ENCODE measurements around the gene GRM5.
"Not testable (repeated sequence)": the region's sequence is repeated elsewhere in the genome, so short reads cannot be mapped to it uniquely, and the experiment has no call there.

GRM5 gene

GRCh38 chr11:88975441-88975840 is 90.3 kb downstream of the GRM5 start:
- DNase-seq (ENCODE audit: low read depth in 1 of 2, low spot score in 1 of 2): not testable (repeated sequence)

GRCh38 chr11:88972210-88972609 is 93.6 kb downstream of the GRM5 start:
- no peak for DNase-seq (ENCODE audit: low read depth in 1 of 2, low spot score in 1 of 2)

- DNase-seq (ENCODE audit: low read depth in 1 of 2, low spot score in 1 of 2): not testable (repeated sequence)
Measured at GRCh38 chr11:88961621-88962020, 104.2 kb downstream of the GRM5 start.

GRCh38 chr11:88959857-88960256 is 105.9 kb downstream of the GRM5 start:
- not testable (repeated sequence) for DNase-seq (ENCODE audit: low read depth in 1 of 2, low spot score in 1 of 2)

- DNase-seq (ENCODE audit: low read depth in 1 of 2, low spot score in 1 of 2): no peak
Measured at GRCh38 chr11:88950975-88951374, 114.8 kb downstream of the GRM5 start.

GRCh38 chr11:88948908-88949307 is 116.9 kb downstream of the GRM5 start:
- DNase-seq (ENCODE audit: low read depth in 1 of 2, low spot score in 1 of 2): not testable (repeated sequence)

GRCh38 chr11:88947843-88948572 is 117.8 kb downstream of the GRM5 start:
- DNase-seq (ENCODE audit: low read depth in 1 of 2, low spot score in 1 of 2): not testable (repeated sequence)

GRCh38 chr11:88929665-88930064 is 136.1 kb downstream of the GRM5 start:
- DNase-seq (ENCODE audit: low read depth in 1 of 2, low spot score in 1 of 2): not testable (repeated sequence)

- not testable (repeated sequence) for DNase-seq (ENCODE audit: low read depth in 1 of 2, low spot score in 1 of 2)
Measured at GRCh38 chr11:88917065-88917464, 148.7 kb downstream of the GRM5 start.

- no peak for DNase-seq (ENCODE audit: low read depth in 1 of 2, low spot score in 1 of 2)
Measured at GRCh38 chr11:88909500-88909899, 156.3 kb downstream of the GRM5 start.

GRCh38 chr11:88901436-88901835 is 164.3 kb downstream of the GRM5 start:
- not testable (repeated sequence) for DNase-seq (ENCODE audit: low read depth in 1 of 2, low spot score in 1 of 2)

GRCh38 chr11:88888855-88889254 is 176.9 kb downstream of the GRM5 start:
- not testable (repeated sequence) for DNase-seq (ENCODE audit: low read depth in 1 of 2, low spot score in 1 of 2)

- DNase-seq (ENCODE audit: low read depth in 1 of 2, low spot score in 1 of 2): peak in 1 of 2 donors; percentile 1
Measured at GRCh38 chr11:88886796-88887195, 179.0 kb downstream of the GRM5 start.

GRCh38 chr11:88882800-88883199 is 183.0 kb downstream of the GRM5 start:
- not testable (repeated sequence) for DNase-seq (ENCODE audit: low read depth in 1 of 2, low spot score in 1 of 2)

GRCh38 chr11:88861618-88862017 is 204.2 kb downstream of the GRM5 start:
- no peak for DNase-seq (ENCODE audit: low read depth in 1 of 2, low spot score in 1 of 2)

- not testable (repeated sequence) for DNase-seq (ENCODE audit: low read depth in 1 of 2, low spot score in 1 of 2)
Measured at GRCh38 chr11:88860431-88860830, 205.4 kb downstream of the GRM5 start.

- not testable (repeated sequence) for DNase-seq (ENCODE audit: low read depth in 1 of 2, low spot score in 1 of 2)
Measured at GRCh38 chr11:88853963-88854362, 211.8 kb downstream of the GRM5 start.

GRCh38 chr11:88851547-88851946 is 214.2 kb downstream of the GRM5 start:
- DNase-seq (ENCODE audit: low read depth in 1 of 2, low spot score in 1 of 2): not testable (repeated sequence)

GRCh38 chr11:88849773-88850172 is 216.0 kb downstream of the GRM5 start:
- DNase-seq (ENCODE audit: low read depth in 1 of 2, low spot score in 1 of 2): not testable (repeated sequence)

- DNase-seq (ENCODE audit: low read depth in 1 of 2, low spot score in 1 of 2): no peak
Measured at GRCh38 chr11:88849368-88849767, 216.4 kb downstream of the GRM5 start.

GRCh38 chr11:88846266-88846665 is 219.5 kb downstream of the GRM5 start:
- DNase-seq (ENCODE audit: low read depth in 1 of 2, low spot score in 1 of 2): not testable (repeated sequence)

GRCh38 chr11:88844941-88845340 is 220.8 kb downstream of the GRM5 start:
- not testable (repeated sequence) for DNase-seq (ENCODE audit: low read depth in 1 of 2, low spot score in 1 of 2)
